PC-3 (cell line): Measurements from ENCODE around the gene NDUFB5. TPM values are rescaled to one million over a fixed set of nuclear protein-coding genes. Genes with fewer than 3 reads are reported as not detected.

Source experiments
- ATAC-seq: fragments of 200-7000 bp; cut with Tn5 transposase; 2 replicates; pipeline ENCODE4 v1.9.1; 2020; ENCODE audit warnings: mild to moderate bottlenecking, moderate library complexity
- Bru-seq: library from RNA; stranded (reverse); fragments of 400-500 nt; gene quantifications from one replicate; lab custom pipeline; 2021; lab: Mats Ljungman, UMichigan
- BruChase-seq, 2 experiments: library from RNA; stranded (reverse); fragments of 400-500 nt; gene quantifications; one replicate each; lab custom pipeline; 2021; lab: Mats Ljungman, UMichigan
- BruUV-seq: library from RNA; stranded (reverse); fragments of 400-500 nt; replicated peaks from 2 replicates; lab custom pipeline; 2021; lab: Mats Ljungman, UMichigan
- CTCF ChIA-PET: fragments of 300-600 bp; sonication (Branson Sonifier 250); formaldehyde crosslinking; loops from one replicate; lab custom pipeline; 2022; ENCODE audit warnings: antibody characterized with exemption; lab: Charles Lee
- POLR2A ChIA-PET: fragments of 300-600 bp; sonication (Branson Sonifier 250); formaldehyde crosslinking; loops from one replicate; lab custom pipeline; 2022; ENCODE audit warnings: antibody characterized with exemption; ENCODE audit not compliant: unreplicated experiment; lab: Charles Lee
- DNase-seq: peaks from one replicate; pipeline ENCODE4 v3.0.0-alpha.2; 2015
- H2AFZ ChIP-seq: fragments of 300-600 bp; sonication (generic); 2 replicates; pipeline ENCODE4 v1.6.0; 2016; ENCODE audit warnings: antibody characterized with exemption, low read length
- H3F3A ChIP-seq: fragments of 300-600 bp; sonication (generic); one replicate; pipeline ENCODE4 v1.6.0; 2017; ENCODE audit warnings: antibody characterized with exemption, low read length, control low read depth, mild to moderate bottlenecking; ENCODE audit not compliant: unreplicated experiment
- H3K27ac ChIP-seq: fragments of 300-600 bp; sonication (generic); 2 replicates; pipeline ENCODE4 v1.5.1; 2016; ENCODE audit warnings: mild to moderate bottlenecking, low read length
- H3K27me3 ChIP-seq: fragments of 300-600 bp; sonication (generic); 2 replicates; pipeline ENCODE4 v1.6.1; 2016; ENCODE audit warnings: low read length, mixed read lengths
- H3K36me3 ChIP-seq: fragments of 300-600 bp; sonication (generic); 2 replicates; pipeline ENCODE4 v1.6.1; 2016; ENCODE audit warnings: low read depth, mixed run types, low read length, mixed read lengths
- H3K4me1 ChIP-seq: fragments of 300-600 bp; sonication (generic); 2 replicates; pipeline ENCODE4 v1.5.1; 2016; ENCODE audit warnings: low read length; ENCODE audit not compliant: insufficient read depth
- H3K4me2 ChIP-seq: fragments of 300-600 bp; sonication (generic); 2 replicates; pipeline ENCODE4 v1.6.0; 2016; ENCODE audit warnings: low read length
- H3K4me3 ChIP-seq: fragments of 300-600 bp; sonication (generic); 2 replicates; pipeline ENCODE4 v1.5.1; 2016; ENCODE audit warnings: mild to moderate bottlenecking, low read length, mixed read lengths
- H3K79me2 ChIP-seq: fragments of 300-600 bp; sonication (generic); 2 replicates; pipeline ENCODE4 v1.6.1; 2017; ENCODE audit warnings: low read length, mixed read lengths
- H3K9ac ChIP-seq: fragments of 300-600 bp; sonication (generic); 2 replicates; pipeline ENCODE4 v1.6.0; 2016; ENCODE audit warnings: mild to moderate bottlenecking, low read length
- H3K9me2 ChIP-seq: fragments of 300-600 bp; sonication (generic); replicated peaks from 2 replicates; pipeline ENCODE4 v1.6.1; 2016; ENCODE audit warnings: mixed run types, low read length, mixed read lengths
- H3K9me3 ChIP-seq: fragments of 300-600 bp; sonication (generic); 2 replicates; pipeline ENCODE4 v1.6.1; 2016; ENCODE audit warnings: low read length, mixed read lengths
- H4K20me1 ChIP-seq: fragments of 300-600 bp; sonication (generic); 2 replicates; pipeline ENCODE4 v1.6.1; 2016; ENCODE audit warnings: low read length, mixed read lengths
- CTCF ChIP-seq: fragments of 300-600 bp; sonication (generic); conservative IDR thresholded peaks from 2 replicates; pipeline ENCODE4 v1.5.1; 2017; ENCODE audit warnings: antibody characterized with exemption, low read depth, mild to moderate bottlenecking, low read length
- EZH2 ChIP-seq: fragments of 300-600 bp; sonication (generic); IDR thresholded peaks from one replicate; pipeline ENCODE4 v1.6.1; 2017; ENCODE audit warnings: antibody characterized with exemption, mild to moderate bottlenecking, low read length; ENCODE audit not compliant: unreplicated experiment
- EZH2phosphoT487 ChIP-seq: fragments of 300-600 bp; sonication (generic); IDR thresholded peaks from 2 replicates; pipeline ENCODE4 v1.6.1; 2018; ENCODE audit warnings: mild to moderate bottlenecking, antibody characterized with exemption, low read length, borderline replicate concordance
- intact Hi-C: fragments of 100-400 bp; cut with micrococcal nuclease; formaldehyde crosslinking; loops from 2 replicates; pipeline ENCODE4 v1.9.0; 2023
- long read RNA-seq: library from polyadenylated mRNA; unstranded; transcript quantifications from one replicate; pipeline ENCODE4 v2.0.0, GENCODE V29; 2021; ENCODE audit not compliant: unreplicated experiment
- total RNA-seq: library from RNA; depleted of rRNA; stranded (reverse); fragments of >200 nt; gene quantifications from 2 replicates; pipeline ENCODE4 v1.2.3, GENCODE V29; 2014; rRNA removed

The NDUFB5 gene
- total RNA-seq (125 and 126 TPM in 2 replicates), Bru-seq, nascent RNA (percentile 74 among the genes with signal in this experiment), BruChase-seq, experiment 1, labeled RNA remaining after a 6-hour chase (percentile 79 among the genes with signal in this experiment), BruChase-seq, experiment 2, labeled RNA remaining after a 2-hour chase (percentile 80 among the genes with signal in this experiment)
- long read RNA-seq, full-length matches to known transcripts = 56 of 60 reads
- long read RNA-seq, partial matches to known transcripts = 0 of 60 reads
- long read RNA-seq, other reads (novel, unspliced or antisense) = 4 of 60 reads

GRCh38 chr3:179604321-179605078 lies at the start of gene NDUFB5, which contains the start of gene MRPL47:
NDUFB5 (plus strand) TSS chr3:179604794; CDS start chr3:179604816, 22 bp downstream.
MRPL47 (minus strand) TSS chr3:179604638; CDS start chr3:179604624, 14 bp downstream.
- DNase-seq (peak; percentile 97), ATAC-seq (peak; percentile 100)
- ChIA-PET POLR2A (interaction anchor here (1.4 kb wide), 1 partner anchor 42 kb away, joined by 6 read pairs; the partner anchor contains the start of gene ACTL6A), CTCF (interaction anchor here (0.6 to 1.5 kb wide), 3 partner anchors 42 to 426 kb away, joined by 3 to 8 read pairs (median 4); partner anchors contain the start of gene ACTL6A)
- Histone ChIP-seq H3K79me2 (peaks cover 86% of the 10 kb centered on the region), H2AFZ (peak within 1 kb of the TSS; percentile 88), H3K9me2 (no peaks in the 10 kb centered on the region), H3K4me3 (peak within 1 kb of the TSS; percentile 90), H3K4me1 (peaks cover 13% of the 10 kb centered on the region), H3K9me3 (no peaks in the 10 kb centered on the region), H3K9ac (peak within 1 kb of the TSS; percentile 91), H3K27me3 (no peaks in the 10 kb centered on the region), H3K36me3 (peaks cover 22% of the 10 kb centered on the region), H3F3A (no peaks in the 10 kb centered on the region), H4K20me1 (no peaks in the 10 kb centered on the region), H3K27ac (peak within 1 kb of the TSS; percentile 59), H3K4me2 (peak within 1 kb of the TSS; percentile 92)
- BruUV-seq = no TSS peak
- intact Hi-C loops = loop anchor here (2.0 kb wide), 2 partner anchors 42 to 48 kb away; partner anchors contain the start of genes ACTL6A and USP13
- TF ChIP-seq CTCF = no peak
- no peak for TF ChIP-seq EZH2phosphoT487
- no peak for TF ChIP-seq EZH2

GRCh38 chr3:179558742-179559364 lies 45.7 kb upstream of the NDUFB5 start:
- H4K20me1 ChIP-seq = 0 out of 2 replicates have a peak, but pooled peaks cover under 1% of the 10 kb centered on the region
- no peak overlapping the region for H3K9ac ChIP-seq
- no peak overlapping the region for H3K4me2 ChIP-seq
- peaks cover 7% of the 10 kb centered on the region for H3K79me2 ChIP-seq
- no peaks in the 10 kb centered on the region for H3K36me3 ChIP-seq
- H3K4me1 ChIP-seq = peaks cover under 1% of the 10 kb centered on the region
- no TSS peak for BruUV-seq
- H3K4me3 ChIP-seq = no peak overlapping the region
- TF ChIP-seq EZH2 = no peak
- no peak for TF ChIP-seq EZH2phosphoT487
- TF ChIP-seq CTCF = peak; percentile 95
- ATAC-seq = no peak
- POLR2A ChIA-PET = no interaction called here
- CTCF ChIA-PET = no interaction called here
- no peaks in the 10 kb centered on the region for H3K9me2 ChIP-seq
- no peak overlapping the region for H3K27ac ChIP-seq
- intact Hi-C loops = loop anchor here (1.0 kb wide), 3 partner anchors 113 to 237 kb away; no protein-coding TSS in a partner anchor
- no peaks in the 10 kb centered on the region for H3F3A ChIP-seq
- peak; percentile 80 for DNase-seq
- H2AFZ ChIP-seq = no peak overlapping the region
- H3K9me3 ChIP-seq = no peaks in the 10 kb centered on the region
- no peaks in the 10 kb centered on the region for H3K27me3 ChIP-seq
